ENCODE measurements around the gene KIF1B.

- TF ChIP-seq POLR2AphosphoS5 (IDR thresholded peaks at IDR 0.05) (no peak), CTCF (IDR thresholded peaks at IDR 0.05) (no peak), POLR2A (IDR thresholded peaks at IDR 0.05) (no peak)
These were observed 77.8 kb downstream of the KIF1B start for GRCh38 chr1:10288029-10288615.

Measured in sigmoid colon (tissue), 4 donors.